ENCODE results near the gene SOCS7.

SOCS7 gene

DNA sequence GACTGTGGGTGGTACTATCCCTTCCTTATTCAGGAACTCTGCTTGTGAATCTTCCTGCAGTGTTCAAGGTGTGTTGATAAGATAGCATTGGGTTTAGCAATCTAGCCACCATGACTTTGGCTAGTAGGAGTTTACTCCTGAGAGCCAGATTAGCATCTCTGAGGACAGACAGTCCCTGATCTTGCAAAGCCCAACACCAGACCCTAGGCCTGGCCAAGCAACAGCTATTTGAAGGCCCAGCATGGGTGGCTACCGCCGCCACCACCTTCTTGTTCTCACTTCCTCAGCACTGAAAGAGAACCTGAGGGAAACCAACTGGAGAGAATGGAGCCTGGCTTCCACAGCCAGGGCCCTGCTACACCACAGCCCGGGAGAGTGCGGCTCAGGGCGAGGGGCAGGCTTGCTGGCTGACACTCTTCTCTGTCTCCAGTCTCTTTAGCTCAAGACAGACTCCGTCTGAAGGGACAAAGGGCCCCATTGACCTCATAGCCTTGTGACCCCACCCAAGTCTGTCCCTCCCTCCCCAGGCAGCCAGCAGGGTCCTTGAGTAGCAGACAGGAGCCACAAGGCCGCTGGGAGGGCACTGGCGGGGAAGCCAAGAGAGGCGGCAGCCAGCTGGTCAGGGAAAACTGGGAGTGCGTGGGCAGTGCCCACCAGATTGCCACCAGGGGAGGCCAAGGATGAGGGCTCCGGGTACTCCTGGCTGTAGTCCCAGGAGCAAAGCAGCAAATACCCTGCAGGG, 65.7 kb downstream of the SOCS7 start:
- no peaks in the 10 kb centered on the region for H4K20me1 ChIP-seq (ENCODE audit: control insufficient read depth, insufficient read depth, low read depth, low read length)
- H3K79me2 ChIP-seq (ENCODE audit: control insufficient read depth, low read length) = no peaks in the 10 kb centered on the region
- no peaks in the 10 kb centered on the region for H3K9me2 ChIP-seq (replicated peaks; ENCODE audit: control insufficient read depth, low read length)
- peaks cover 47% of the 10 kb centered on the region for H3K4me1 ChIP-seq (ENCODE audit: control insufficient read depth, low read length)
- peaks cover 9% of the 10 kb centered on the region for H3F3A ChIP-seq (ENCODE audit: control insufficient read depth, insufficient read depth)
- peaks cover 14% of the 10 kb centered on the region for H3K27me3 ChIP-seq (ENCODE audit: control insufficient read depth, low read length)
- H3K4me2 ChIP-seq (ENCODE audit: low read length) = no peak overlapping the region
- H3K27ac ChIP-seq (ENCODE audit: low read depth, low read length) = no peak overlapping the region
- no peak overlapping the region for H3K4me3 ChIP-seq (ENCODE audit: low read length)
- no peaks in the 10 kb centered on the region for H3K9me3 ChIP-seq (ENCODE audit: control insufficient read depth, insufficient read depth, low read length)
- no peak for TF ChIP-seq EZH2phosphoT487 (IDR thresholded peaks at IDR 0.05; ENCODE audit: borderline replicate concordance, low read length)
- TF ChIP-seq, protein P1, sequence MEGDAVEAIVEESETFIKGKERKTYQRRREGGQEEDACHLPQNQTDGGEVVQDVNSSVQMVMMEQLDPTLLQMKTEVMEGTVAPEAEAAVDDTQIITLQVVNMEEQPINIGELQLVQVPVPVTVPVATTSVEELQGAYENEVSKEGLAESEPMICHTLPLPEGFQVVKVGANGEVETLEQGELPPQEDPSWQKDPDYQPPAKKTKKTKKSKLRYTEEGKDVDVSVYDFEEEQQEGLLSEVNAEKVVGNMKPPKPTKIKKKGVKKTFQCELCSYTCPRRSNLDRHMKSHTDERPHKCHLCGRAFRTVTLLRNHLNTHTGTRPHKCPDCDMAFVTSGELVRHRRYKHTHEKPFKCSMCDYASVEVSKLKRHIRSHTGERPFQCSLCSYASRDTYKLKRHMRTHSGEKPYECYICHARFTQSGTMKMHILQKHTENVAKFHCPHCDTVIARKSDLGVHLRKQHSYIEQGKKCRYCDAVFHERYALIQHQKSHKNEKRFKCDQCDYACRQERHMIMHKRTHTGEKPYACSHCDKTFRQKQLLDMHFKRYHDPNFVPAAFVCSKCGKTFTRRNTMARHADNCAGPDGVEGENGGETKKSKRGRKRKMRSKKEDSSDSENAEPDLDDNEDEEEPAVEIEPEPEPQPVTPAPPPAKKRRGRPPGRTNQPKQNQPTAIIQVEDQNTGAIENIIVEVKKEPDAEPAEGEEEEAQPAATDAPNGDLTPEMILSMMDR (IDR thresholded peaks at IDR 0.05; ENCODE audit: low read depth, low read length, poor library complexity, severe bottlenecking) = no peak
- H3K36me3 ChIP-seq (ENCODE audit: control insufficient read depth, low read length) = no peaks in the 10 kb centered on the region

DNA sequence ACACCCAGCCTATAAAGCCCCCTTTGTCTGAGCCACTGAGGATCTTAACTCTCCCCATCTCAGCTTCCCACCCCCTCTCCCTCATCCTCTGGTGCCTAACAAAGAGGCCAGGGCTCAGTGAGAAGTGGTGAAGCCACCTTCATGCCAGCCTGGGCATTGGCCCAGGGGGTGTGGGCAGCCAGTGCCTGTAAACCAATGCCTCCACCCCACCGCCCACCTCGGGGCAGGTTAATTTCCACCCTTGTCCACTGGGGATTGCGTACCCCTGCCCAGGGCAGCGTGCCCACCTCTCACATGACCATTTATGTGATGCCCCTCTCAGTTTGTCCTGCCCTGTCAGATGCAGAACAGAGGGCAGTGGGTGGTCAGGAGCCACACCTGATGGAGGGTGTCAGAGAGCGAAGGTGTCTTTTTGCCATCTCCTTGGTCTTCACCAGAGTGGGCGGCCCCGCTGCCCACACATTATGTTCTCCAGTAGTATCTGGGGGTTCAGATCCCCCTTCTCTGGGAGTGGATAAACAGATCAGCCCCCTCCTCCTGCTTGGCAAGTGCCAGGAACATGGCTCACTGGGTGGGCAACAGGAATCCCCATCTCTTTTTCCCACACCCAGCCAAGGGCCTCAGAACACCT, 66.5 kb downstream of the SOCS7 start:
- Histone ChIP-seq H3K36me3 (ENCODE audit: control insufficient read depth, low read length) (no peaks in the 10 kb centered on the region), H3K9me3 (ENCODE audit: control insufficient read depth, insufficient read depth, low read length) (no peaks in the 10 kb centered on the region), H3F3A (ENCODE audit: control insufficient read depth, insufficient read depth) (peaks cover 9% of the 10 kb centered on the region), H3K4me2 (ENCODE audit: low read length) (no peak overlapping the region), H3K79me2 (ENCODE audit: control insufficient read depth, low read length) (no peaks in the 10 kb centered on the region), H3K27me3 (ENCODE audit: control insufficient read depth, low read length) (peaks cover 14% of the 10 kb centered on the region), H4K20me1 (ENCODE audit: control insufficient read depth, insufficient read depth, low read depth, low read length) (no peaks in the 10 kb centered on the region), H3K27ac (ENCODE audit: low read depth, low read length) (no peak overlapping the region), H3K9me2 (replicated peaks; ENCODE audit: control insufficient read depth, low read length) (no peaks in the 10 kb centered on the region), H3K4me1 (ENCODE audit: control insufficient read depth, low read length) (peaks cover 52% of the 10 kb centered on the region), H3K4me3 (ENCODE audit: low read length) (no peak overlapping the region)
- TF ChIP-seq, protein P1 (IDR thresholded peaks at IDR 0.05; ENCODE audit: low read depth, low read length, poor library complexity, severe bottlenecking) = no peak
- TF ChIP-seq EZH2phosphoT487 (IDR thresholded peaks at IDR 0.05; ENCODE audit: borderline replicate concordance, low read length) = no peak

DNA sequence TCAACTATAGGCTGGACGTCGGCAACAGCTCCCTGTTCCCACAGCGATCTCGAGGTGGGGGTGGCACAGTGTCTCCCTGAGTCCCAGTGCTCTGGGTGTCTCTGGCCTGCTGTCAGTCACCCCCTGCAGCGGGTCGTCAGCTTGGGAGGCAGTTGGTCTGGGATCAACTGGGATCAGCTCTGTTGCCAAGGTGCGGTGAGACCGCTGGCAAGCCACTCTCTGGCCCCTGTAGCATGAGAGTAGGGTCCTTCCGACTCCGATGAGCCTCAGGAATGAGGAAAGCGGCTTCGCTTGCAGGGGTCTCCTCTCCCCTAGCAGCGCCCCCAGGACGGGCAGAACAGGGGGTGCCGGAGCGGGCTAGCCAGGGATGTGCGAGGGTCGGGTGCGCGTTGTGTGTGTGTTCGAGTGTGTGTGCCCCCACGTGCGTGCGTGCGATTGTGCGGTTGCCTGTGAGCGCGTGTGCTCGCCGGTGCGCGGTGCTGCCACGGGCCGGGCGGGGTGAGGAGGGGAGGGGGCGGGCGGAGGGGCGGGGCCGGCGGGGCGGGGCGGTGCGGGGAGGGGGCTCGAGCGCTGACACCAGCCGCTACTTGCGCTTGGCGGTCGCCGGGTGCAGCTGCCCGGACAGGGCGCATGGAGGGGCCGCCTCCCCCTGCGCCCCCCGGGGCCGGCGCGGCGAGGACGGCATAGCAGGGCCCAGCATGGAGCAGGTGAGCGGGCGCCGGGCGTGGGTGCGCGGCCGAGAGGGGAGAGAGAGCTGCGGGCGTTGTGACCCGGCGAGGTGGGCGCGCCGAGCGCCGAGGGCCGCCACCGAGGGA, 67.3 kb downstream of the SOCS7 start:
- Histone ChIP-seq H3K36me3 (ENCODE audit: control insufficient read depth, low read length) (no peaks in the 10 kb centered on the region), H3K79me2 (ENCODE audit: control insufficient read depth, low read length) (no peaks in the 10 kb centered on the region), H3K4me3 (ENCODE audit: low read length) (no peak overlapping the region), H3K27me3 (ENCODE audit: control insufficient read depth, low read length) (peaks cover 14% of the 10 kb centered on the region), H3K27ac (ENCODE audit: low read depth, low read length) (no peak overlapping the region), H3K4me1 (ENCODE audit: control insufficient read depth, low read length) (peaks cover 52% of the 10 kb centered on the region), H3K4me2 (ENCODE audit: low read length) (no peak overlapping the region), H4K20me1 (ENCODE audit: control insufficient read depth, insufficient read depth, low read depth, low read length) (no peaks in the 10 kb centered on the region), H3K9me3 (ENCODE audit: control insufficient read depth, insufficient read depth, low read length) (no peaks in the 10 kb centered on the region), H3K9me2 (replicated peaks; ENCODE audit: control insufficient read depth, low read length) (no peaks in the 10 kb centered on the region), H3F3A (ENCODE audit: control insufficient read depth, insufficient read depth) (peaks cover 9% of the 10 kb centered on the region)
- TF ChIP-seq, protein P1 (IDR thresholded peaks at IDR 0.05; ENCODE audit: low read depth, low read length, poor library complexity, severe bottlenecking) = no peak
- no peak for TF ChIP-seq EZH2phosphoT487 (IDR thresholded peaks at IDR 0.05; ENCODE audit: borderline replicate concordance, low read length)
